HFF-Myc (cell line): ENCODE results near the gene COL4A1.

Experiments used
- DNase-seq: peaks from one replicate; pipeline ENCODE4 v3.0.0-alpha.2; 2011; ENCODE audit warnings: low read depth; ENCODE audit errors: extremely low read depth
- H3K4me3 ChIP-seq: replicated peaks from 2 replicates; pipeline ENCODE4 v1.5.1; 2011; ENCODE audit warnings: low read depth, mild to moderate bottlenecking, control low read depth, low read length
- CTCF ChIP-seq: IDR thresholded peaks from 2 replicates; pipeline ENCODE4 v1.5.1; 2012; ENCODE audit warnings: mild to moderate bottlenecking, low read depth, low read length, control low read depth; ENCODE audit errors: missing control alignments

COL4A1 gene

DNA sequence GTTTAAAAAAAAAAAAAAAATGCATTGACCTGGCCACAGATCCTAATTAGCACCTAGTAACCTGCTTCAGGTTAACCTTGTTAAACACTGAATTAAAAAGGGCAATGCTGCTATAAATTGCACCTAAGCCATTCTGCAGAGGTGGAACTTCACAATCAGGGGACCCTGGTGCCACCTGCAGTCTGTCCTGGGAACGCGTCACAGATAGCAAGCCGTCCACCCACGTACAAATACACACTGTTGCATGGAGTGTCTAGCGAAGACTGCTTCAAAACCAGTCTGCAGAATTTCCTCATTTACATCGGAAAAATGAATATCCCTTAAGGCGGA is 169.3 kb downstream of the COL4A1 start:
- TF ChIP-seq CTCF: no peak
- no peak for DNase-seq
- peak overlapping the region; percentile 55 for H3K4me3 ChIP-seq

DNA sequence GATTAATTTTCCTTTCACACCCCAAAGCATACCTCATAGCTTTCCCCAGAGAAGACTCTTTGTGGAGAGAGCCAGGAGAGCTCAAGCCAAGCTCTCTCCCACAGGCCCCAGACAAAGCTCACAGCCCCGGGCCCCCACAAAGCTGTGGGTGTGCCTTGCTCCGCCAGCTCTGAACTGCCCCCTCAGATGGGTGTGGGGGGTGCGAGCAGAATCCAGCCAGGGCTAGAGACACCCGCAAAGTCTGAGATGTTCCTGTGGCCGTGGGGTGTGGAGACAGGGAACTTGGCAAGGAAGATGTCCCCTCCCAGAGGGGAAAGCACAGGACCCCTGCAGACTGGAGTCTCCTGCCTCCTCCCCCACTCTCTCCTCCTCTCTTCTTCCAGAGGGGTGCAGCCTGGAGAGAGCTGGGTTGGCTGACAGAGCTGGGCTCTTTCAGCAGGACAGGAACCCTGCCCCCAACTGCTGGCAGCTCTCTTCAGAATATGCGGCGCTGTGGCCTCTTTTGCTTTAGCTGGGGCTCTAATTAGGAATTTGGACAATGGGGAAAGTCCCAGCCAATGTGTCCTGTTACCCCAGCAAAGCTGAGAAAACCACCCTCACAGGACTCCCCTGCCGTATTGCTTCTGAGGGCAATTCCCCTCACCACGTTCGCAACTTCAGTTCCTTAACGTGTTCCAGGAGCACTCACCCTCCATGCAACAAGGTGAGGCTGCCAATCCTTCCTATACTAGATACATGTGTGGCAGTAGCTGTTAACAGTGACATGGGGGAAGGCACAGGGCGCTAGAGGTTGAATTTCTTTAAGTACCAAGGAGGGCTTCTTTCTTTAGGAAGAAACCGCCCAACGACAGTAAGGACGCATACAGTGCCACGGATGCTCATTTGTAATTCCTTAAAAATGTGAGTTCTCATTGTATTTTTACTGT is 170.0 kb downstream of the COL4A1 start:
- TF ChIP-seq CTCF: no peak
- H3K4me3 ChIP-seq: no peak overlapping the region; the same call in 1 of the 2 replicates
- DNase-seq: no peak

DNA sequence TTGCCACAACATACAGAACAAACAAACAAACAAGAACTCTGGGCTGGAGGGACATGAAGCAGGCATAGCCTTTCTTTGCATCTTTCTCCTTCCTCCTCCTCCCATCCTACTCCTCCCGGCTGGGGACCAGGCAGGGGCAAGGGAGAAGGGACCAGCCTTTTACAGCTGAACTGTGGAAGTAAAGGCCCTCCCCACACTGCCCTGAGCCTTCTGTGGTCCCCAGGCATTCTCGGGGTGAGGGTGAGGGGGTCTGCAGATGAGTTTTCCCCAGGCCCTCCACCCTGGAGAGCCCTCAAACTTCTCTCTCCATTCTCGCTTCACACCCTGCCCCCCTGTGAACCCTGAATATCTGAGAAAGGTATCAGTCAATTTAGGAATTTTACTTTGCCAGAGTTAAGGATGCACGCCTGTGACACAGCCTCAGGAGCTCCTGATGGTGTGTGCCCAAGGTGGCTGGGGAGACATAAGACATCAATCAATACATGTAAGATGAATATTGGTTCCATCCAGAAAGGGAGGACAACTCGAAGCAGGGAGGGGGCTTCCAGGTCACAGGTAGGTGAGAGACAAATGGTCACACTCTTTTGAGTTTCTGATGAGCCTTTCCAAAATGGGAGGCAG is 170.9 kb downstream of the COL4A1 start:
- H3K4me3 ChIP-seq: no peak overlapping the region
- no peak for DNase-seq
- no peak for TF ChIP-seq CTCF

DNA sequence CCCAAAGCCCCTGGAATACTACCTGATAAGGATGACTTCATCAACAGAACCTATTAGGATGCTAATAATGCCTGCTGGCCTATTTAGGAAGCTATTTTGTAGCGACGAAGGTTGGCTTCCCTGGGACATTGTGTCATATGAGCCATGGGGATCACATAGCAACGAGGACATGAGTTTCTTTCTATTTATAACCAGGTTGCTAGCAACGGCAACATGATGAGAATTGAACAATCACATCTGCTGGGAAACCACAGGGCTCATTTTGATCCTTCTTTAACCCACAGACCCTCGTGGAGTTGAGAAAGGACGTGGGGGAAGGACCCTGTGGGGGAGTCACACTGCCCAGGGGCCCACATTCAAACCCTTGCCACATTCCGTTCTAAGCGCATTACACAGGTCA is 172.2 kb downstream of the COL4A1 start:
- no peak overlapping the region for H3K4me3 ChIP-seq
- DNase-seq: no peak
- TF ChIP-seq CTCF: no peak

- no peak for TF ChIP-seq CTCF
- no peak for DNase-seq
- H3K4me3 ChIP-seq: no peak overlapping the region
These were observed 173.3 kb downstream of the COL4A1 start for GRCh38 chr13:110133425-110134235.

DNA sequence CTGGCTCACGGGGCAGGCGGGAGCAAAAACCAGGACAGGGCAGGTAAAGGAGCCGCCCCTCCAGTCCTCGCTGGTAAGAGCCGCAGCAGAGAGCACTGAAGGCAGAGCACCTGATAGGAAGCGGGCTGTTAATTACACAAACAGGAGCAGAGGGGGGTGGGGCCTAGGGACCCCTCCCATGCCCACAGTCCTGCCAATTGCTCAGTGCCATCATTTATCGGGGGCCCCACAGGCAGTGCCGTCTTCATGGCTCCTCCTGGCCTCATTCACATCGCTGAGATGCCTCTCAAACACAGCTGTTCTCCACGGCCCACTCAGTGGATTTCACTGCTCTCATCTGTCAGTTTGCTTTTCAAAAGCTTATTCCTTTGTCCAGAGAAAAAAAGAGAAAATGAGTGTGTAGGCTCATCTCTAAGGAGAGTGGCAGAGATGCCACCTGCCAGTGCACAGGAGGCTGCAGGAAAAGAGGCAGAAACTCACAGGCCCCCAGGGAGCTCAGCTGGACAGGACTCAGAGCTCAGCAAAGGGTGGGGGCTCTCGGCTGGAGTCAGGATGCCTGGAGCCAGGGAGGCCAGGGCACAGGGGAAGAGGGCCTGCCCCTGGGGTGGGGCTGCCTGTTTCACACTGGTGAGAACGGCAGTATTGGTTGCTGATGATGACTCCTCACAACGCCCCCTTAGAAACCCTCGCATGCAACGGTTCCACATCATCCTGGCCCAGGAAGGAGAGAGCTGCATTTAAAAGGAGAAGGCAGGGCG is 174.6 kb downstream of the COL4A1 start:
- DNase-seq: no peak
- H3K4me3 ChIP-seq: no peak overlapping the region
- no peak for TF ChIP-seq CTCF
